DOHH2 (cell line): Measurements from ENCODE around the gene USP6.
"Not testable (repeated sequence)": the region's sequence is repeated elsewhere in the genome, so short reads cannot be mapped to it uniquely, and the experiment has no call there.

Experiments
- H3F3A ChIP-seq: fragments of 200-600 bp; sonication (generic), shearing (Covaris generic); 2 replicates; pipeline ENCODE4 v1.6.0; 2016; ENCODE audit warnings: antibody characterized with exemption, mild to moderate bottlenecking; ENCODE audit not compliant: control insufficient read depth, insufficient read depth
- H3K27ac ChIP-seq: fragments of 200-600 bp; sonication (generic); 2 replicates; pipeline ENCODE4 v1.5.1; 2014; ENCODE audit warnings: low read depth, mild to moderate bottlenecking, low read length, moderate library complexity
- H3K27me3 ChIP-seq: fragments of 200-600 bp; sonication (generic); 2 replicates; pipeline ENCODE4 v1.6.1; 2014; ENCODE audit warnings: mild to moderate bottlenecking, low read length, mixed read lengths; ENCODE audit not compliant: control insufficient read depth
- H3K36me3 ChIP-seq: fragments of 200-600 bp; sonication (generic); 2 replicates; pipeline ENCODE4 v1.6.1; 2014; ENCODE audit warnings: mild to moderate bottlenecking, low read length, moderate library complexity, mixed read lengths; ENCODE audit not compliant: control insufficient read depth
- H3K4me1 ChIP-seq: fragments of 200-600 bp; sonication (generic); 2 replicates; pipeline ENCODE4 v1.6.1; 2014; ENCODE audit warnings: mild to moderate bottlenecking, low read length, mixed read lengths; ENCODE audit not compliant: control insufficient read depth
- H3K4me2 ChIP-seq: fragments of 200-600 bp; sonication (generic); 2 replicates; pipeline ENCODE4 v1.6.0; 2014; ENCODE audit warnings: mild to moderate bottlenecking, low read length, moderate library complexity
- H3K4me3 ChIP-seq: fragments of 200-600 bp; sonication (generic); 2 replicates; pipeline ENCODE4 v1.5.1; 2014; ENCODE audit warnings: mild to moderate bottlenecking, low read length, mixed read lengths
- H3K79me2 ChIP-seq: fragments of 200-600 bp; sonication (generic); 2 replicates; pipeline ENCODE4 v1.6.1; 2014; ENCODE audit warnings: mild to moderate bottlenecking, low read length, mixed read lengths; ENCODE audit not compliant: control insufficient read depth
- H3K9me2 ChIP-seq: fragments of 200-600 bp; sonication (generic); replicated peaks from 2 replicates; pipeline ENCODE4 v1.6.1; 2014; ENCODE audit warnings: mild to moderate bottlenecking, low read length, mixed read lengths; ENCODE audit not compliant: control insufficient read depth
- H3K9me3 ChIP-seq: fragments of 200-600 bp; sonication (generic); 2 replicates; pipeline ENCODE4 v1.6.1; 2014; ENCODE audit warnings: antibody characterized with exemption, low read length, mixed read lengths; ENCODE audit not compliant: control insufficient read depth, insufficient read depth
- H4K20me1 ChIP-seq: fragments of 200-600 bp; sonication (generic); 2 replicates; pipeline ENCODE4 v1.6.0; 2014; ENCODE audit warnings: low read depth, mild to moderate bottlenecking, antibody characterized with exemption, low read length, moderate library complexity; ENCODE audit not compliant: control insufficient read depth, insufficient read depth
- CTCF ChIP-seq: fragments of 200-600 bp; sonication (generic); IDR thresholded peaks from one replicate; pipeline ENCODE4 v1.5.1; 2014; ENCODE audit warnings: antibody characterized with exemption, mild to moderate bottlenecking, low read depth, low read length; ENCODE audit not compliant: poor library complexity, severe bottlenecking
- EZH2phosphoT487 ChIP-seq: fragments of 200-600 bp; sonication (generic); IDR thresholded peaks from 2 replicates; pipeline ENCODE4 v1.6.1; 2017; ENCODE audit warnings: borderline replicate concordance, mild to moderate bottlenecking, antibody characterized with exemption, low read length, moderate library complexity, mixed read lengths

The USP6 gene

GRCh38 chr17:5115673-5116651 is at the start of gene USP6:
TSS of gene USP6 (plus strand) at chr17:5116032. CDS start at chr17:5130368, 14,336 bp downstream.
- H3K27me3 ChIP-seq = no peaks in the 10 kb centered on the region
- H3K4me2 ChIP-seq = no peak within 1 kb of the TSS
- H3K4me1 ChIP-seq = peaks cover 10% of the 10 kb centered on the region
- TF ChIP-seq CTCF (no peak), EZH2phosphoT487 (no peak)
- no peak within 1 kb of the TSS for H3K27ac ChIP-seq
- H3K9me3 ChIP-seq = no peaks in the 10 kb centered on the region
- H3K4me3 ChIP-seq = no peak within 1 kb of the TSS
- H3K79me2 ChIP-seq = peaks cover 25% of the 10 kb centered on the region
- H3K9me2 ChIP-seq = no peaks in the 10 kb centered on the region
- H3K36me3 ChIP-seq = peaks cover 20% of the 10 kb centered on the region
- H3F3A ChIP-seq = peaks cover 18% of the 10 kb centered on the region
- H4K20me1 ChIP-seq = no peaks in the 10 kb centered on the region

- H3K4me3 ChIP-seq = no peak overlapping the region
- H3K9me3 ChIP-seq = no peaks in the 10 kb centered on the region
- H3K79me2 ChIP-seq = no peaks in the 10 kb centered on the region
- H3F3A ChIP-seq = no peaks in the 10 kb centered on the region
- no peaks in the 10 kb centered on the region for H4K20me1 ChIP-seq
- H3K27me3 ChIP-seq = no peaks in the 10 kb centered on the region
- no peak overlapping the region for H3K4me2 ChIP-seq
- TF ChIP-seq EZH2phosphoT487 (no peak), CTCF (no peak)
- no peaks in the 10 kb centered on the region for H3K9me2 ChIP-seq
- H3K27ac ChIP-seq = no peak overlapping the region
- H3K4me1 ChIP-seq = no peaks in the 10 kb centered on the region
- H3K36me3 ChIP-seq = no peaks in the 10 kb centered on the region
Measured at GRCh38 chr17:5068236-5068635, 47.6 kb upstream of the USP6 start.

GRCh38 chr17:5069724-5070123 is 46.1 kb upstream of the USP6 start:
- H3K9me2 ChIP-seq = no peaks in the 10 kb centered on the region
- no peaks in the 10 kb centered on the region for H3K27me3 ChIP-seq
- H3K4me2 ChIP-seq = no peak overlapping the region
- no peaks in the 10 kb centered on the region for H3K9me3 ChIP-seq
- no peaks in the 10 kb centered on the region for H4K20me1 ChIP-seq
- TF ChIP-seq CTCF = no peak
- TF ChIP-seq EZH2phosphoT487 = no peak
- no peak overlapping the region for H3K27ac ChIP-seq
- H3F3A ChIP-seq = no peaks in the 10 kb centered on the region
- H3K36me3 ChIP-seq = no peaks in the 10 kb centered on the region
- no peaks in the 10 kb centered on the region for H3K4me1 ChIP-seq
- H3K79me2 ChIP-seq = no peaks in the 10 kb centered on the region
- H3K4me3 ChIP-seq = no peak overlapping the region

GRCh38 chr17:5075472-5075871 is 40.4 kb upstream of the USP6 start:
- peaks cover 18% of the 10 kb centered on the region for H3K4me1 ChIP-seq
- H3K9me2 ChIP-seq, H3K79me2 ChIP-seq, H3K27me3 ChIP-seq, H3K4me2 ChIP-seq, H3K36me3 ChIP-seq, H3K27ac ChIP-seq, H4K20me1 ChIP-seq, H3K9me3 ChIP-seq, H3K4me3 ChIP-seq, H3F3A ChIP-seq: not testable (repeated sequence)

- H3K4me1 ChIP-seq = peaks cover 18% of the 10 kb centered on the region
- not testable (repeated sequence) for H3K4me2 ChIP-seq, H3K4me3 ChIP-seq
Measured at GRCh38 chr17:5077275-5077674, 38.6 kb upstream of the USP6 start.

More at GRCh38 chr17:5077275-5077674, 38.6 kb upstream of the USP6 start:
- not testable (repeated sequence) for H4K20me1 ChIP-seq, H3K27ac ChIP-seq, H3K79me2 ChIP-seq, H3K27me3 ChIP-seq, H3K36me3 ChIP-seq, H3K9me3 ChIP-seq, H3F3A ChIP-seq, H3K9me2 ChIP-seq
